GM23338 (cell line): Measurements from ENCODE around the gene FOXG1. TPM values are rescaled to one million over a fixed set of nuclear protein-coding genes. Genes with fewer than 3 reads are reported as not detected.

Experiments used
- ATAC-seq: fragments of 200-7000 bp; cut with Tn5 transposase; 3 replicates; pipeline ENCODE4 v1.9.1; 2020
- DNase-seq: peaks from one replicate; pipeline ENCODE4 v3.0.0-alpha.2; 2015; ENCODE audit warnings: low spot score
- H2AFZ ChIP-seq: fragments of 200-600 bp; sonication (generic); 2 replicates; pipeline ENCODE4 v1.8.0; 2016; ENCODE audit warnings: antibody characterized with exemption, mild to moderate bottlenecking, moderate library complexity
- H3F3A ChIP-seq: fragments of 200-600 bp; sonication (generic); replicated peaks from 2 replicates; pipeline ENCODE4 v1.8.0; 2017; ENCODE audit warnings: antibody characterized with exemption, mixed run types, low read depth
- H3K27ac ChIP-seq: fragments of 200-600 bp; sonication (generic); 2 replicates; pipeline ENCODE4 v1.6.1; 2016; ENCODE audit warnings: low read depth
- H3K27me3 ChIP-seq: fragments of 200-600 bp; sonication (generic); 2 replicates; pipeline ENCODE4 v1.8.0; 2016; ENCODE audit warnings: mild to moderate bottlenecking, mixed run types, moderate library complexity; ENCODE audit not compliant: insufficient read depth
- H3K36me3 ChIP-seq: fragments of 200-600 bp; sonication (generic); 2 replicates; pipeline ENCODE4 v1.8.0; 2016; ENCODE audit warnings: mild to moderate bottlenecking; ENCODE audit not compliant: insufficient read depth
- H3K4me1 ChIP-seq: fragments of 200-600 bp; sonication (generic); 2 replicates; pipeline ENCODE4 v1.8.0; 2016; ENCODE audit warnings: mild to moderate bottlenecking, moderate library complexity; ENCODE audit not compliant: insufficient read depth
- H3K4me2 ChIP-seq: fragments of 200-600 bp; sonication (generic); 2 replicates; pipeline ENCODE4 v1.7.1; 2017; ENCODE audit warnings: mixed run types
- H3K4me3 ChIP-seq: fragments of 200-600 bp; sonication (generic); 2 replicates; pipeline ENCODE4 v1.6.1; 2016; ENCODE audit warnings: mixed run types
- H3K79me2 ChIP-seq: fragments of 200-600 bp; sonication (generic); replicated peaks from 2 replicates; pipeline ENCODE4 v1.8.0; 2017; ENCODE audit warnings: mild to moderate bottlenecking; ENCODE audit not compliant: insufficient read depth
- H3K9me2 ChIP-seq: fragments of 200-600 bp; sonication (generic); 2 replicates; pipeline ENCODE4 v1.8.0; 2017; ENCODE audit not compliant: insufficient read depth
- H4K20me1 ChIP-seq: fragments of 200-600 bp; sonication (generic); replicated peaks from 2 replicates; pipeline ENCODE4 v1.8.0; 2017; ENCODE audit warnings: mild to moderate bottlenecking; ENCODE audit not compliant: insufficient read depth
- H3K27ac Mint-ChIP-seq: 2 replicates; pipeline ENCODE4 v1.8.0; 2020; ENCODE audit warnings: inconsistent platforms, mild to moderate bottlenecking, moderate library complexity, mixed read lengths
- H3K27me3 Mint-ChIP-seq: 3 replicates; pipeline ENCODE4 v1.8.0; 2022; ENCODE audit warnings: low read depth, mild to moderate bottlenecking, moderate library complexity, mixed read lengths, inconsistent platforms; ENCODE audit not compliant: insufficient read depth, poor library complexity
- H3K36me3 Mint-ChIP-seq: 3 replicates; pipeline ENCODE4 v1.8.0; 2021; ENCODE audit warnings: low read depth, mild to moderate bottlenecking, inconsistent platforms, moderate library complexity, mixed read lengths
- H3K4me1 Mint-ChIP-seq: 3 replicates; pipeline ENCODE4 v1.8.0; 2020; ENCODE audit warnings: mild to moderate bottlenecking, inconsistent platforms, mixed read lengths
- H3K4me3 Mint-ChIP-seq: 3 replicates; pipeline ENCODE4 v1.8.0; 2021; ENCODE audit warnings: moderate library complexity, mild to moderate bottlenecking, inconsistent platforms, mixed read lengths
- H3K9me3 Mint-ChIP-seq: 3 replicates; pipeline ENCODE4 v1.8.0; 2020; ENCODE audit warnings: moderate library complexity, mild to moderate bottlenecking, inconsistent platforms, mixed read lengths
- EZH2 ChIP-seq: fragments of 200-600 bp; sonication (generic); IDR thresholded peaks from one replicate; pipeline ENCODE4 v1.8.0; 2017; ENCODE audit warnings: antibody characterized with exemption, mild to moderate bottlenecking, low read depth; ENCODE audit not compliant: unreplicated experiment
- EZH2phosphoT487 ChIP-seq: fragments of 200-600 bp; sonication (generic); IDR thresholded peaks from one replicate; pipeline ENCODE4 v1.8.1; 2018; ENCODE audit warnings: antibody characterized with exemption; ENCODE audit not compliant: unreplicated experiment
- JUNB ChIP-seq: IDR thresholded peaks from one replicate; pipeline ENCODE4 v1.6.1; 2016; ENCODE audit warnings: antibody characterized with exemption; ENCODE audit not compliant: unreplicated experiment
- NANOG ChIP-seq: IDR thresholded peaks from 2 replicates; pipeline ENCODE4 v1.6.1; 2016; ENCODE audit warnings: antibody characterized with exemption, borderline replicate concordance
- POLR2AphosphoS5 ChIP-seq: IDR thresholded peaks from 2 replicates; pipeline ENCODE4 v1.6.1; 2016; ENCODE audit warnings: antibody characterized with exemption, low read depth
- ZNF114 ChIP-seq: fragments of 250-450 bp; sonication (Bioruptor Pico); IDR thresholded peaks from 2 replicates; pipeline ENCODE4 v1.5.0; 2020; ENCODE audit warnings: mild to moderate bottlenecking, moderate library complexity
- ZNF331 ChIP-seq: fragments of 250-450 bp; sonication (Bioruptor Pico); IDR thresholded peaks from 2 replicates; pipeline ENCODE4 v1.5.0; 2020; ENCODE audit warnings: low read depth, mild to moderate bottlenecking, moderate library complexity
- ZNF462 ChIP-seq: fragments of 250-450 bp; sonication (Bioruptor Pico); IDR thresholded peaks from 2 replicates; pipeline ENCODE4 v1.5.0; 2020; ENCODE audit warnings: mild to moderate bottlenecking, moderate library complexity
- polyA plus RNA-seq: library from polyadenylated mRNA; unstranded; fragments of >200 nt; fragmentation: Nextera tagmentation; extraction: Ambion mirVana; gene quantifications from 2 replicates; pipeline ENCODE4 v1.2.1, GENCODE V29; 2016
- total RNA-seq: library from RNA; depleted of rRNA; stranded (reverse); fragments of >200 nt; shearing (Covaris generic); gene quantifications from 2 replicates; pipeline ENCODE4 v1.2.3, GENCODE V29; 2014
- TF ChIP-seq, protein P1 (sequence below), 2 experiments: fragments of 200-600 bp in 1 of 2; sonication (generic) in 1 of 2; conservative IDR thresholded peaks; 2 replicates each; pipeline versions ENCODE4 v1.5.1 to v1.6.1; 2016 to 2017; ENCODE audit warnings: antibody characterized with exemption in 2 of 2, low read depth in 2 of 2, mild to moderate bottlenecking in 2 of 2, moderate library complexity in 1 of 2
- TF ChIP-seq, protein P2 (sequence below): IDR thresholded peaks from one replicate; pipeline ENCODE4 v1.6.1; 2018; ENCODE audit warnings: antibody characterized with exemption; ENCODE audit not compliant: unreplicated experiment
- TF ChIP-seq, protein P3 (sequence below): IDR thresholded peaks from 2 replicates; pipeline ENCODE4 v1.6.1; 2016; ENCODE audit warnings: antibody characterized with exemption

FOXG1 gene
- total and polyA plus RNA-seq, 2 experiments from 2014 or later = 0.05 to 0.10 TPM

DNA sequence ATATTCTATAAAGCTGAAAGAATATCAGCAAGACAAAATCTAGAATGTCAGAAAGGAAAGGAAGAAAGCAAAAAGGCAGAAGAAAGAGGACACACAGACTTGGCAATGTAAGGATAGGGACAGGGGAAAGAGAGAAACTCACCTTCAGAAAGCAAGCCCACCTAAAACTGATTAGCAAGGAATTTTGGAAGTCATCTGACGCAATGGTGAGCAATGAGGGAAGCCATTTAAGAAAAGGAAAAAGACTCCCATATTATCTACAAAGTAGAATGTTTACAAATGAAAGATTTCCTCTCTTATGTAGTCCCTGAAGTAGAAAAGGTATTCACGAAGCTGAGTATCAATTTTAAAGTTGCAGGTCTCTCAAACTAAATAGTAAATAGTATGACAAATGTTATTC, 35.2 kb upstream of the FOXG1 start:
- Histone ChIP-seq H3K9me2 (no peaks in the 10 kb centered on the region), H3K4me3 (no peak overlapping the region), H3K27me3 (no peaks in the 10 kb centered on the region), H3K4me1 (no peaks in the 10 kb centered on the region; the same call in 1 of the 2 replicates), H3K4me2 (no peak overlapping the region), H2AFZ (no peak overlapping the region), H3F3A (no peaks in the 10 kb centered on the region), H3K36me3 (no peaks in the 10 kb centered on the region), H4K20me1 (no peaks in the 10 kb centered on the region), H3K27ac (no peak overlapping the region), H3K79me2 (no peaks in the 10 kb centered on the region)
- Mint-ChIP-seq H3K27ac (no peak overlapping the region), H3K27me3 (no peaks in the 10 kb centered on the region), H3K9me3 (no peaks in the 10 kb centered on the region), H3K36me3 (no peaks in the 10 kb centered on the region), H3K4me1 (peaks cover 5% of the 10 kb centered on the region), H3K4me3 (no peak overlapping the region)
- ATAC-seq = no peak
- DNase-seq = no peak
- TF ChIP-seq, protein P1, sequence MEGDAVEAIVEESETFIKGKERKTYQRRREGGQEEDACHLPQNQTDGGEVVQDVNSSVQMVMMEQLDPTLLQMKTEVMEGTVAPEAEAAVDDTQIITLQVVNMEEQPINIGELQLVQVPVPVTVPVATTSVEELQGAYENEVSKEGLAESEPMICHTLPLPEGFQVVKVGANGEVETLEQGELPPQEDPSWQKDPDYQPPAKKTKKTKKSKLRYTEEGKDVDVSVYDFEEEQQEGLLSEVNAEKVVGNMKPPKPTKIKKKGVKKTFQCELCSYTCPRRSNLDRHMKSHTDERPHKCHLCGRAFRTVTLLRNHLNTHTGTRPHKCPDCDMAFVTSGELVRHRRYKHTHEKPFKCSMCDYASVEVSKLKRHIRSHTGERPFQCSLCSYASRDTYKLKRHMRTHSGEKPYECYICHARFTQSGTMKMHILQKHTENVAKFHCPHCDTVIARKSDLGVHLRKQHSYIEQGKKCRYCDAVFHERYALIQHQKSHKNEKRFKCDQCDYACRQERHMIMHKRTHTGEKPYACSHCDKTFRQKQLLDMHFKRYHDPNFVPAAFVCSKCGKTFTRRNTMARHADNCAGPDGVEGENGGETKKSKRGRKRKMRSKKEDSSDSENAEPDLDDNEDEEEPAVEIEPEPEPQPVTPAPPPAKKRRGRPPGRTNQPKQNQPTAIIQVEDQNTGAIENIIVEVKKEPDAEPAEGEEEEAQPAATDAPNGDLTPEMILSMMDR (conservative IDR thresholded peaks at IDR 0.05; ENCODE audit: low read depth in 2 of 2) = no peak
- no peak for TF ChIP-seq EZH2
- no peak for TF ChIP-seq EZH2phosphoT487
- TF ChIP-seq, protein P2, sequence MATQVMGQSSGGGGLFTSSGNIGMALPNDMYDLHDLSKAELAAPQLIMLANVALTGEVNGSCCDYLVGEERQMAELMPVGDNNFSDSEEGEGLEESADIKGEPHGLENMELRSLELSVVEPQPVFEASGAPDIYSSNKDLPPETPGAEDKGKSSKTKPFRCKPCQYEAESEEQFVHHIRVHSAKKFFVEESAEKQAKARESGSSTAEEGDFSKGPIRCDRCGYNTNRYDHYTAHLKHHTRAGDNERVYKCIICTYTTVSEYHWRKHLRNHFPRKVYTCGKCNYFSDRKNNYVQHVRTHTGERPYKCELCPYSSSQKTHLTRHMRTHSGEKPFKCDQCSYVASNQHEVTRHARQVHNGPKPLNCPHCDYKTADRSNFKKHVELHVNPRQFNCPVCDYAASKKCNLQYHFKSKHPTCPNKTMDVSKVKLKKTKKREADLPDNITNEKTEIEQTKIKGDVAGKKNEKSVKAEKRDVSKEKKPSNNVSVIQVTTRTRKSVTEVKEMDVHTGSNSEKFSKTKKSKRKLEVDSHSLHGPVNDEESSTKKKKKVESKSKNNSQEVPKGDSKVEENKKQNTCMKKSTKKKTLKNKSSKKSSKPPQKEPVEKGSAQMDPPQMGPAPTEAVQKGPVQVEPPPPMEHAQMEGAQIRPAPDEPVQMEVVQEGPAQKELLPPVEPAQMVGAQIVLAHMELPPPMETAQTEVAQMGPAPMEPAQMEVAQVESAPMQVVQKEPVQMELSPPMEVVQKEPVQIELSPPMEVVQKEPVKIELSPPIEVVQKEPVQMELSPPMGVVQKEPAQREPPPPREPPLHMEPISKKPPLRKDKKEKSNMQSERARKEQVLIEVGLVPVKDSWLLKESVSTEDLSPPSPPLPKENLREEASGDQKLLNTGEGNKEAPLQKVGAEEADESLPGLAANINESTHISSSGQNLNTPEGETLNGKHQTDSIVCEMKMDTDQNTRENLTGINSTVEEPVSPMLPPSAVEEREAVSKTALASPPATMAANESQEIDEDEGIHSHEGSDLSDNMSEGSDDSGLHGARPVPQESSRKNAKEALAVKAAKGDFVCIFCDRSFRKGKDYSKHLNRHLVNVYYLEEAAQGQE = no peak
- TF ChIP-seq NANOG = no peak
- TF ChIP-seq ZNF331 (CRISPR knock-in tag) = no peak
- TF ChIP-seq ZNF462 = no peak
- TF ChIP-seq JUNB = no peak
- TF ChIP-seq, protein P3, sequence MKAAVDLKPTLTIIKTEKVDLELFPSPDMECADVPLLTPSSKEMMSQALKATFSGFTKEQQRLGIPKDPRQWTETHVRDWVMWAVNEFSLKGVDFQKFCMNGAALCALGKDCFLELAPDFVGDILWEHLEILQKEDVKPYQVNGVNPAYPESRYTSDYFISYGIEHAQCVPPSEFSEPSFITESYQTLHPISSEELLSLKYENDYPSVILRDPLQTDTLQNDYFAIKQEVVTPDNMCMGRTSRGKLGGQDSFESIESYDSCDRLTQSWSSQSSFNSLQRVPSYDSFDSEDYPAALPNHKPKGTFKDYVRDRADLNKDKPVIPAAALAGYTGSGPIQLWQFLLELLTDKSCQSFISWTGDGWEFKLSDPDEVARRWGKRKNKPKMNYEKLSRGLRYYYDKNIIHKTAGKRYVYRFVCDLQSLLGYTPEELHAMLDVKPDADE = no peak
- no peak for TF ChIP-seq ZNF114
- no peak for TF ChIP-seq POLR2AphosphoS5
